PC-9 (cell line): Measurements from ENCODE around the gene CKAP5. TPM values are rescaled to one million over a fixed set of nuclear protein-coding genes. Genes with fewer than 3 reads are reported as not detected.

Source experiments
- BruUV-seq: library from RNA; stranded (reverse); fragments of 400-500 nt; replicated peaks from 2 replicates; lab custom pipeline; 2021; lab: Mats Ljungman, UMichigan
- CTCF ChIA-PET: fragments of 300-600 bp; sonication (Branson Sonifier 250); formaldehyde crosslinking; loops from one replicate; lab custom pipeline; 2022; ENCODE audit warnings: antibody characterized with exemption; lab: Charles Lee
- POLR2A ChIA-PET: fragments of 300-600 bp; sonication (Branson Sonifier 250); formaldehyde crosslinking; loops from one replicate; lab custom pipeline; 2022; ENCODE audit warnings: antibody characterized with exemption; ENCODE audit not compliant: unreplicated experiment; lab: Charles Lee
- DNase-seq, 2 experiments: peaks; one replicate each; pipeline versions ENCODE4 v3.0.0 to v3.0.0-alpha.2; 2015 to 2022; ENCODE audit warnings: mixed read lengths in 1 of 2
- H2AFZ ChIP-seq: fragments of 200-600 bp; sonication (generic); 2 replicates; pipeline ENCODE4 v1.8.1; 2017; ENCODE audit warnings: antibody characterized with exemption
- H3F3A ChIP-seq: fragments of 200-600 bp; sonication (generic); 2 replicates; pipeline ENCODE4 v1.8.1; 2017; ENCODE audit warnings: antibody characterized with exemption, mild to moderate bottlenecking, low read depth; ENCODE audit not compliant: insufficient read depth
- H3K27ac ChIP-seq: fragments of 200-600 bp; sonication (generic); 2 replicates; pipeline ENCODE4 v1.6.1; 2016; ENCODE audit warnings: mixed run types
- H3K27me3 ChIP-seq: fragments of 200-600 bp; sonication (generic); 2 replicates; pipeline ENCODE4 v1.6.1; 2016; ENCODE audit warnings: low read depth, mixed run types; ENCODE audit not compliant: insufficient read depth
- H3K36me3 ChIP-seq: fragments of 200-600 bp; sonication (generic); 2 replicates; pipeline ENCODE4 v1.6.1; 2016; ENCODE audit warnings: low read depth, mixed run types
- H3K4me1 ChIP-seq: fragments of 200-600 bp; sonication (generic); replicated peaks from 2 replicates; pipeline ENCODE4 v1.6.1; 2016; ENCODE audit warnings: mixed run types; ENCODE audit not compliant: insufficient read depth
- H3K4me2 ChIP-seq: fragments of 200-600 bp; sonication (generic); 2 replicates; pipeline ENCODE4 v1.6.1; 2017; ENCODE audit warnings: mixed run types
- H3K4me3 ChIP-seq: fragments of 200-600 bp; sonication (generic); 2 replicates; pipeline ENCODE4 v1.6.1; 2016; ENCODE audit warnings: mixed run types
- H3K79me2 ChIP-seq: fragments of 200-600 bp; sonication (generic); 2 replicates; pipeline ENCODE4 v1.6.1; 2017; ENCODE audit warnings: low read depth, mixed run types
- H3K9me2 ChIP-seq: fragments of 200-600 bp; sonication (generic); 2 replicates; pipeline ENCODE4 v1.8.1; 2017; ENCODE audit warnings: mild to moderate bottlenecking; ENCODE audit not compliant: insufficient read depth
- H3K9me3 ChIP-seq: fragments of 200-600 bp; sonication (generic); 2 replicates; pipeline ENCODE4 v1.8.1; 2016; ENCODE audit warnings: low read depth; ENCODE audit not compliant: insufficient read depth
- H4K20me1 ChIP-seq: fragments of 200-600 bp; sonication (generic); 2 replicates; pipeline ENCODE4 v1.8.1; 2017; ENCODE audit not compliant: insufficient read depth
- EZH2 ChIP-seq: fragments of 200-600 bp; sonication (generic); IDR thresholded peaks from 2 replicates; pipeline ENCODE4 v1.8.0; 2017; ENCODE audit warnings: antibody characterized with exemption, low read depth
- intact Hi-C: fragments of 100-400 bp; cut with micrococcal nuclease; formaldehyde crosslinking; loops from one replicate; pipeline ENCODE4 v1.10.0; 2022; ENCODE audit not compliant: unreplicated experiment
- total RNA-seq: library from RNA; stranded (reverse); gene quantifications from 2 replicates; pipeline ENCODE4 v1.2.3, GENCODE V29; 2021
- TF ChIP-seq, protein P1 (sequence below): fragments of 200-600 bp; sonication (generic); conservative IDR thresholded peaks from 2 replicates; pipeline ENCODE4 v1.6.1; 2017; ENCODE audit warnings: mixed run types, antibody characterized with exemption, mild to moderate bottlenecking, moderate library complexity

The CKAP5 gene
- total RNA-seq, 1 experiment from 2014 or later, result 195 TPM

DNA sequence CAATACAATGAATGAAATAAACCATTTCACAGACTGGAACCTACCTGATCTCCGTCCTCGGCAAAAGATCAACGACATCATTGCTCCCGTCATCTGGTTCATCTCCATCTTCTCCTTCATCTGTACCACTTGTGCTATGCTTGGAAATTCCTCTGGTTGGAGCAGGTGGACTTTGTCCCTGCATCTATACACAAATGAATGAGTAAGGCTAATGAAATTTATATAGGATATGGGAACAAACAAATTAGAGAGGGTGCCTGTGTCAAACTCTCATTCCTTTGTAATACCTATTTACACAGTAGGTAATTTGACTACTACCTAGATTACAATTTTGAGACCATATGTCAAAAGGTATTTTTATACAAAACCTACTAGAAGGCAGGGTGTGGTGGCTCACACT, 67.7 kb downstream of the CKAP5 start:
- no peak overlapping the region for H2AFZ ChIP-seq
- no peak for DNase-seq
- BruUV-seq, result no TSS peak
- H4K20me1 ChIP-seq, result no peaks in the 10 kb centered on the region
- H3K36me3 ChIP-seq, result peaks cover 59% of the 10 kb centered on the region
- no peaks in the 10 kb centered on the region for H3F3A ChIP-seq
- intact Hi-C loops, result no loop called here
- no peak overlapping the region for H3K27ac ChIP-seq
- H3K9me2 ChIP-seq, result no peaks in the 10 kb centered on the region
- H3K4me1 ChIP-seq, result no peaks in the 10 kb centered on the region
- TF ChIP-seq, protein P1, sequence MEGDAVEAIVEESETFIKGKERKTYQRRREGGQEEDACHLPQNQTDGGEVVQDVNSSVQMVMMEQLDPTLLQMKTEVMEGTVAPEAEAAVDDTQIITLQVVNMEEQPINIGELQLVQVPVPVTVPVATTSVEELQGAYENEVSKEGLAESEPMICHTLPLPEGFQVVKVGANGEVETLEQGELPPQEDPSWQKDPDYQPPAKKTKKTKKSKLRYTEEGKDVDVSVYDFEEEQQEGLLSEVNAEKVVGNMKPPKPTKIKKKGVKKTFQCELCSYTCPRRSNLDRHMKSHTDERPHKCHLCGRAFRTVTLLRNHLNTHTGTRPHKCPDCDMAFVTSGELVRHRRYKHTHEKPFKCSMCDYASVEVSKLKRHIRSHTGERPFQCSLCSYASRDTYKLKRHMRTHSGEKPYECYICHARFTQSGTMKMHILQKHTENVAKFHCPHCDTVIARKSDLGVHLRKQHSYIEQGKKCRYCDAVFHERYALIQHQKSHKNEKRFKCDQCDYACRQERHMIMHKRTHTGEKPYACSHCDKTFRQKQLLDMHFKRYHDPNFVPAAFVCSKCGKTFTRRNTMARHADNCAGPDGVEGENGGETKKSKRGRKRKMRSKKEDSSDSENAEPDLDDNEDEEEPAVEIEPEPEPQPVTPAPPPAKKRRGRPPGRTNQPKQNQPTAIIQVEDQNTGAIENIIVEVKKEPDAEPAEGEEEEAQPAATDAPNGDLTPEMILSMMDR, result no peak
- no peak for TF ChIP-seq EZH2
- H3K4me3 ChIP-seq, result no peak overlapping the region
- no peaks in the 10 kb centered on the region for H3K79me2 ChIP-seq
- ChIA-PET POLR2A (no interaction called here), CTCF (no interaction called here)
- no peak overlapping the region for H3K4me2 ChIP-seq
- H3K27me3 ChIP-seq, result no peaks in the 10 kb centered on the region
- H3K9me3 ChIP-seq, result no peaks in the 10 kb centered on the region

GRCh38 chr11:46776878-46777277, 69.2 kb downstream of the CKAP5 start:
- no peaks in the 10 kb centered on the region for H3K4me1 ChIP-seq
- no TSS peak for BruUV-seq
- H3K9me2 ChIP-seq, result no peaks in the 10 kb centered on the region
- H3K36me3 ChIP-seq, result peaks cover 52% of the 10 kb centered on the region
- no peaks in the 10 kb centered on the region for H4K20me1 ChIP-seq
- ChIA-PET CTCF (no interaction called here), POLR2A (no interaction called here)
- no peaks in the 10 kb centered on the region for H3K79me2 ChIP-seq
- no peaks in the 10 kb centered on the region for H3K27me3 ChIP-seq
- no peak for DNase-seq
- H3F3A ChIP-seq, result no peaks in the 10 kb centered on the region
- H3K27ac ChIP-seq, result no peak overlapping the region
- intact Hi-C loops, result no loop called here
- no peaks in the 10 kb centered on the region for H3K9me3 ChIP-seq
- no peak overlapping the region for H3K4me2 ChIP-seq
- no peak overlapping the region for H3K4me3 ChIP-seq
- no peak overlapping the region for H2AFZ ChIP-seq
- TF ChIP-seq EZH2, result no peak
- TF ChIP-seq, protein P1, result no peak

- no TSS peak for BruUV-seq
- intact Hi-C loops, result no loop called here
- TF ChIP-seq EZH2, result no peak
- TF ChIP-seq, protein P1, result no peak
- Histone ChIP-seq H3K27ac (no peak overlapping the region), H3K9me3 (no peaks in the 10 kb centered on the region), H3K36me3 (peaks cover 42% of the 10 kb centered on the region), H3K79me2 (no peaks in the 10 kb centered on the region), H3K4me3 (no peak overlapping the region), H3K9me2 (no peaks in the 10 kb centered on the region), H2AFZ (no peak overlapping the region), H3K27me3 (no peaks in the 10 kb centered on the region), H3F3A (peaks cover 20% of the 10 kb centered on the region; the same call in 1 of the 2 replicates), H3K4me1 (no peaks in the 10 kb centered on the region), H3K4me2 (no peak overlapping the region), H4K20me1 (no peaks in the 10 kb centered on the region)
- DNase-seq, result no peak
- ChIA-PET CTCF (no interaction called here), POLR2A (no interaction called here)
Observed at GRCh38 chr11:46769636-46770221, 76.4 kb downstream of the CKAP5 start.
